HG02840 (cell line): ENCODE measurements around the gene ESYT1.

Experiments used
- ATAC-seq: cut with Tn5 transposase; IDR thresholded peaks from one replicate; pipeline ENCODE4 v1.9.1; 2021; ENCODE audit warnings: mild to moderate bottlenecking, moderate library complexity, moderate number of reproducible peaks; ENCODE audit not compliant: unreplicated experiment, low FRiP score

Gene ESYT1

DNA sequence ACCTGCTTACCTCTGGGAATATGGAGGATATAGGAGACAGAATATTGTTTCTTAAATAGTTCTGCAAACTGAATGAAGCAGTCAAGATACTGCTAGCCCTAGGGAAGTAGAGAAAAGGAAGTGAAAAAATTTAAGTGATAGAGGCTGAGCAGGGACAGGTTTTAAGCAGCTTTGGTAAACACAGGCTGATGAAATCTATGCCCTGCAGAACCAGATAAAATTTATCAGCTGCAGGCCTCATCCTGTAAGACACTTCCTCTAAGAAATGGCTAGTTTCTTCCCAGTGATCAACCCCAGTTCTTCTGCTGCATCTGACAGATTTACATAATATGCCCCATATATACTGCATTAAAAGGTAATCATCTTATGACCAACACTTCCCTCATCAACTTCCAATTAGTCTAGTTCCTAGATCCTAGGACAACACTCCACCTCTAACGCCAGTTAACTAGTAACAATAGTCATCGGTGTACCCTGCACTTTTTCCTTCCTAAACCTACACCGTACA is 1.3 kb upstream of the ESYT1 start:
- no peak for ATAC-seq

DNA sequence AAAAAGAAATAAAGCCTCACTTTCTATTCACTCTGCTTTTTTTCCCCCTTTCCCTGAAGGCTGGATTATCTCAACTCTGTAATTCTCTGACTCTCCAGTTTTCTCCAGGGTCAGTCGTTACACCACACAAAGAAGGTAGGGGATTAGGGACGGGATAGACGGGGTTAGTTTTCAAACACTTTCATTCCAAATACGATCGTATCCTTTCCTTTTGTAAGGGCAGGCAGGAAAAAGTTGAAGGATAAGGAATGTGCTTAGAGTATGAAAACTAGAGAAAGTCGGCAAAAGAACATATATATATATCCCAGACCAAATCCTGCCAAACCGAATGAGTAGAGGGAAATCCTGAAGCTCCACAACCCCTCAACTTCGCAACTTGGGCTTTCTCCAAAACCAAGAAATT is 581 bp upstream of the ESYT1 start:
- ATAC-seq, result no peak

DNA sequence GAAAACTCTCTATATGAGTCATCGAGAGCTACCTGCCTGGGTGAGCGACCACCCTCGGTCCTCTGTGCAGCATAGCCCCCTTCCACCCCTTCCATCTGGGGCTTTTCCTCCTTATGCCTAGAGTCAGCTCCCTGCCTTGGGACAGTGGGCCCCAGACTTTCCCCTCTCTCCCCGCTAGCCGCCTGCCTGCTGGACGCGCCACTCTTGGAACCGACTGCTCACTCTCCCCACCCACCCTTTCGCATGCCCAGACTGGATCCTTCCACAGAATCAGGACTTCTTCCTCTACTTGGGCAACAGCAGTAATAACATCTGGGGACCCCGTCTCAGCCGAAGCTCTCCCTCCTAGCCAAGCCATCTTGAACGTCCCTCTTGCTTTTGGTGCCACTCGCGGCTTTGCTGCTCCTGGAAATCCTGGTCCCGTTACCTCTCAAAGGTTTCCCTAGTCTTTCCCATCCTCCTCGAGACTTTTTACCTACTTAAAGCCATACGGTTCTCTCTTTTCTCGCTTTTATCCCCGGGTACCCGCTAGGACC is 671 bp downstream of the ESYT1 start:
- ATAC-seq, result no peak

GRCh38 chr12:56129206-56129941 is 1.3 kb downstream of the ESYT1 start:
- ATAC-seq, result peak; percentile 23

DNA sequence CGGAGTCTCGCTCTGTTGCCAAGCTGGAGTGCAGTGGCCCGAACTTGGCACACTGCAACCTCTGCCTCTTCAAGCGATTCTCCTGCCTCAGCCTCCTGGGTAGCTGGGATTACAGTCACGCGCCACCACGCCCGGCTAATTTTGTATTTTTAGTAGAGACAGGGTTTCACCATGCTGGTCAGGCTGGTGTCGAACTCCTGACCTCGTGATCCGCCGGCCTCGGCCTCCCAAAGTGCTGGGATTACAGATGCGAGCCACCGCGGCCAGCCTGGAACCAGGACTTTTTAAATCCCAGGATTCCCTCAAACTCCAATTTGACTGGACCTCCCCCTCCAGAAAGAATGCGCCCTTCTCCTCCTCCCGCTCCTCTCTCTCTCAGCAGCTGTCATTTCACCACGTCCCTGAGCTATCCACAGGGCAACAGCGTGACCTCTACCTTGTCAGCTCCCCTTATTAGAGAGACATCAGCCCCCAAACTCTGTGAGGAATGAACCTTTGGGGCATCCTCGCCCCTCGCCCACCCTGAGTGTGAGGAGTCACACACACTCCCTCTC is 2.0 kb downstream of the ESYT1 start:
- no peak for ATAC-seq

- ATAC-seq, result no peak
Observed at GRCh38 chr12:56130876-56131275, 2.8 kb downstream of the ESYT1 start.

GRCh38 chr12:56134897-56135296 is 6.8 kb downstream of the ESYT1 start:
- no peak for ATAC-seq

DNA sequence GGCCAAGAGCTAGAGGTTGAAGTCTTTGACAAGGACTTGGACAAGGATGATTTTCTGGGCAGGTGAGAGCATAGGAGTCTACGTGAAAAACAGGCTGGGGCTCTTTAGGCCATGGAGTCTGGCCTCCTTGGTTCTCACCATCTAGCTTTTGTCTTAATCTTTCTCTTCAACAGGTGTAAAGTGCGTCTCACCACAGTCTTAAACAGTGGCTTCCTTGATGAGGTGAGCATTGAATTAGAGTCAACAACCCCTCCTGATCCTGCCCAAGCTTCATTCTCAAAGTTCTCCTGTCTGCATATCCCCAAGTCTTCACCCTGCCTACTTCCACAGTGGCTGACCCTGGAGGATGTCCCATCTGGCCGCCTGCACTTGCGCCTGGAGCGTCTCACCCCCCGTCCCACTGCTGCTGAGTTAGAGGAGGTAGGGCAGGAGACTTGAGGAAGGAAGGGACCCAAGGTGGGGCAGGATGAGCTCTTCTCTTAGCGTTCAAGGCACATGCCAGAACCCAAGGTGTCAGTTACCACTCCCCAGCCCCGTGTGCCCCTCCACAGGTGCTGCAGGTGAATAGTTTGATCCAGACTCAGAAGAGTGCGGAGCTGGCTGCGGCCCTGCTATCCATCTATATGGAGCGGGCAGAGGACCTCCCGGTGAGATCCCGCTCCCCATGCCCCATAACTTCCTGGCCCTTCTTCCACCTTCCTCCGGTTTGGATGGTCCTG is 9.9 kb downstream of the ESYT1 start:
- ATAC-seq, result no peak

GRCh38 chr12:56141946-56142784 is 14.1 kb downstream of the ESYT1 start:
- ATAC-seq, result no peak

DNA sequence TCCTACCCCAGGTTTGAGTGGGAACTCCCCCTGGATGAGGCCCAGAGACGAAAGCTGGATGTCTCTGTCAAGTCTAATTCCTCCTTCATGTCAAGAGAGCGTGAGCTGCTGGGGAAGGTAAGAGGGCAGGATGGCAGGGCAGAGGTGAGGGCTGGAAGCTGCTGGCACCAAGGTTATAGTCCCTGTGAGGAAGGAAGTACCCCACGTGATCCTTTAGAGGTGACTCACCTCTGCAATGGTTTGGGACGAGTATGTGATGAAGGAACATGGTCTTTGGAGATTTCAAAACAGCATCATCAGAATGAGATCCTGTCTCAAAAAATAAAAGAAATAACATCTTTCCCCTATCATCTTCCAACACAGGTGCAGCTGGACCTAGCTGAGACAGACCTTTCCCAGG is 15.2 kb downstream of the ESYT1 start:
- no peak for ATAC-seq

DNA sequence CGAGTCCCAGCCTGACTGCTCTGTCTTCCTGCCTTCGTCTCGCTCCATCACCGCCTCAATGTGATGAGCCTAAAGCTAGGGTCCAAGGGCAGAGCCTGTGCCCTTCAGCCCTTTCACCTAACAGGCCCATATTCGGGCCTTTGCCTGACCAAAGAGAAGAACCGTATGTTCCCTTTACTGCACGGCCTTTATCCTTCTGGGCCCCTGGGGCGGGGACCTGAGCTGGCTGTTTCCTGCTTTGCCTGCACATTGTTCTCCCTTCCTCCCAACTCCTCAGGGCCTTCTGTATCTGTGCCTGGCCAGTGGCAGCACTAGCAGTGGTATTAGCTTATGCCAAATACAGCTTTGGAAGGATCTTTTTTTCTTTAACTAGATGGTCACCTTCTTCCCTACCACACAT is 15.8 kb downstream of the ESYT1 start:
- ATAC-seq, result no peak

GRCh38 chr12:56145217-56145616 is 17.1 kb downstream of the ESYT1 start:
- ATAC-seq, result no peak

- ATAC-seq, result no peak
Observed at GRCh38 chr12:56146492-56147460, 18.7 kb downstream of the ESYT1 start.

GRCh38 chr12:56150563-56150962 is 22.5 kb downstream of the ESYT1 start:
- no peak for ATAC-seq

DNA sequence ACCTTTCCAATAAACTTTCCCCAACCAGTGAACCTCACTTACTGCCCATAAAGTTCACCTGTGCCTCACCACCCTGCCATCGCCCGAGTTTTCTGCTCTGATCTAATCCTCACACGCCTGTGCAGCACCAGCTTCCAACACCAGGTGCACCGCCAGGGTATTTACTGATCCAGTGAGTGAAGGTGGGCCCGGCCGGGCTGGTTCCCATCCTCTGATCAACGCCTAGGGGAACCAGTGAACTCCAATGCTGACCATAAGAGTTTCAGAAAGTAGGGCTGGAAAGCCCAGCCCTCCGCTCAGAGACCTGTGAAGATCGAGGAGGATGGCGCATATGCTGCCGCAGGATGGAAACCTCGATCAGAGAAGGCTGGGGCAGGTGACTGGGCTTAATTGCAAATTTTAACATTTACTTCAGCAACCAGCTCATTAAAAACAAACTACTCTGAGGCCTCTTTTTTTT is 23.6 kb downstream of the ESYT1 start:
- peak; percentile 28 for ATAC-seq

DNA sequence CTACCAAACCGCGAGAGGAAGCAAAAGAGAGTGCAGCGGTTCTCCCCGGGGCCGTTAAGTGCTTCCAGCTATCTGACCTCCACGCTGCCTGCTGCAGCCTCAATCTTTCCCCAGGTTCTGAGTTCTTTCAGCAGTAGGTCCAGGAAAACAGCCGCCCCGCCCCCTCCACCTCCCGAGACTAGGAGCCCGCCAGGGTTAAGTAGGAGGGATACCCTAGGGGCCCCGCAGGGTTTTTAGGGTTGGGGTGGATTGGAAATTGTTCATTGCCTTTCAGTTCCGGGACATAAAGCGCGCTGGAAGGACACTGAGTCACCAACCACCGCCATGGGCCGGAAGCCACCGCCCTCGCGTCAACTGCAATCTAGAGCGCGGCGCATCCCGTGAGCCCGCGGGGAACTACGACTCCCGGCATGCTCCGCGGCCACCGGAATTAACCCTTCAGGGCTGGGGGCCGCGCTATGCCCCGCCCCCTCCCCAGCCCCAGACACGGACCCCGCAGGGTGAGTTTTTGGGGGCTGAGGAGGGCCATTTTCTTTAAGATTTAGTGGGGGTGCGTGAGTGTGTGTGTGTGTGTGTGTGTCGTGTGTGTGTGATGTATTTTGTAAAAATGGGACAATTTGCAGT is 24.2 kb downstream of the ESYT1 start, which contains the start of gene MYL6B:
Gene MYL6B, plus strand, starts transcription at position 456 of the 624 bp plus-strand sequence. CDS start 1,332 bp downstream, outside the sequence.
- ATAC-seq, result peak; percentile 85

- ATAC-seq, result no peak
Observed at GRCh38 chr12:56152756-56153677, 24.9 kb downstream of the ESYT1 start.

DNA sequence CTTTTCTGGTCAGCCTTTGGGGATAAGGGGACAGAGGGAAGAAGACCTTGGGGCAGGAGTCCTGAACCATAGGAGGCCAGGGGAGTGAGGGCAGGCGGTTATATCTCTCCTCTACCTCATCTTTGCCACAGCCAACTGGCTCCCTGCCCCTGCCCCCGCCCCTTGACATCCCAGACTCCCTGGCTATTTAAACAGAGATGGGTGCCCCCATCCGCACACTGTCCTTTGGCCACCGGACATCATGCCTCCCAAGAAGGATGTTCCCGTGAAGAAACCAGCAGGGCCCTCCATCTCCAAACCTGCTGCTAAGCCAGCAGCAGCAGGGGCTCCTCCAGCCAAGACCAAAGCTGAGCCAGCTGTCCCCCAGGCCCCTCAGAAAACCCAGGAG is 25.6 kb downstream of the ESYT1 start:
- no peak for ATAC-seq
